Testis (tissue), 5 donors: ENCODE measurements around the gene ATAD3B. TPM values are rescaled to one million over a fixed set of nuclear protein-coding genes. Genes with fewer than 3 reads are reported as not detected.

Experiments used
- DNase-seq: peaks from one replicate; pipeline ENCODE4 v3.0.0-alpha.2; 2019
- H3K27ac ChIP-seq, 2 donors: fragments of 200-600 bp; sonication (generic); one replicate each; pipeline ENCODE4 v1.5.1; 2019
- H3K27me3 ChIP-seq: fragments of 200-600 bp; sonication (generic); one replicate; pipeline ENCODE4 v1.5.1; 2019
- H3K36me3 ChIP-seq: fragments of 200-600 bp; sonication (generic); one replicate; pipeline ENCODE4 v1.5.1; 2017; ENCODE audit warnings: low read depth; ENCODE audit errors: missing control alignments
- H3K4me1 ChIP-seq: fragments of 200-600 bp; sonication (generic); one replicate; pipeline ENCODE4 v1.5.1; 2019
- H3K4me3 ChIP-seq, 2 donors: fragments of 200-600 bp; sonication (generic); one replicate each; pipeline ENCODE4 v1.5.1; 2017 to 2019
- H3K9me3 ChIP-seq: fragments of 200-600 bp; sonication (generic); one replicate; pipeline ENCODE4 v1.5.1; 2017
- CTCF ChIP-seq, 3 experiments: fragments of 450-650 bp in 2 of 3; fragments of 200-600 bp in 1 of 3; sonication (generic) in 1 of 3; IDR thresholded peaks; one replicate each; pipeline ENCODE4 v1.5.1; 2016 to 2019; ENCODE audit warnings: antibody characterized with exemption in 3 of 3, mild to moderate bottlenecking in 2 of 3, moderate library complexity in 1 of 3
- POLR2A ChIP-seq: fragments of 450-650 bp; IDR thresholded peaks from one replicate; pipeline ENCODE4 v1.6.1; 2017; ENCODE audit warnings: antibody characterized with exemption, mild to moderate bottlenecking, moderate library complexity
- WGBS, 2 donors: methylation state at CpG; one replicate each; pipeline ENCODE4 v1.1.5; 2018; 5-methylcytosine and 5-hydroxymethylcytosine counted together
- intact Hi-C: fragments of 100-400 bp; cut with DNase I; formaldehyde crosslinking; loops from one replicate; pipeline ENCODE4 v1.15.1; 2023; ENCODE audit warnings: low total_unique reads
- long read RNA-seq, 2 donors: transcript quantifications; one replicate each; lab custom pipeline, GENCODE V29; 2026
- polyA plus RNA-seq: library from polyadenylated mRNA; stranded (reverse); fragments of 350-450 nt; fragmentation: Illumina TruSeq; extraction: RNeasy Lipid Tissue Mini Kit (QIAGEN cat#74804); gene quantifications from one replicate; pipeline ENCODE4 v1.2.3, GENCODE V29; 2014; ENCODE audit warnings: low read depth, low replicate concordance; ENCODE audit not compliant: insufficient read depth
- total RNA-seq, 2 donors: library from RNA; depleted of rRNA; stranded (reverse); fragments of >200 nt; gene quantifications; one replicate each; pipeline ENCODE4 v1.2.3, GENCODE V29; 2016

Gene ATAD3B, protein sequence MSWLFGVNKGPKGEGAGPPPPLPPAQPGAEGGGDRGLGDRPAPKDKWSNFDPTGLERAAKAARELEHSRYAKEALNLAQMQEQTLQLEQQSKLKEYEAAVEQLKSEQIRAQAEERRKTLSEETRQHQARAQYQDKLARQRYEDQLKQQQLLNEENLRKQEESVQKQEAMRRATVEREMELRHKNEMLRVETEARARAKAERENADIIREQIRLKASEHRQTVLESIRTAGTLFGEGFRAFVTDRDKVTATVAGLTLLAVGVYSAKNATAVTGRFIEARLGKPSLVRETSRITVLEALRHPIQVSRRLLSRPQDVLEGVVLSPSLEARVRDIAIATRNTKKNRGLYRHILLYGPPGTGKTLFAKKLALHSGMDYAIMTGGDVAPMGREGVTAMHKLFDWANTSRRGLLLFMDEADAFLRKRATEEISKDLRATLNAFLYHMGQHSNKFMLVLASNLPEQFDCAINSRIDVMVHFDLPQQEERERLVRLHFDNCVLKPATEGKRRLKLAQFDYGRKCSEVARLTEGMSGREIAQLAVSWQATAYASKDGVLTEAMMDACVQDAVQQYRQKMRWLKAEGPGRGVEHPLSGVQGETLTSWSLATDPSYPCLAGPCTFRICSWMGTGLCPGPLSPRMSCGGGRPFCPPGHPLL
- total RNA-seq (10 to 100 TPM; 46.3 to 55.6 TPM), polyA plus RNA-seq (19.1 TPM)
- long read RNA-seq, donor 1, partial matches to known transcripts: 0 of 1 reads
- long read RNA-seq, donor 1, other reads (novel, unspliced or antisense): 0 of 1 reads
- long read RNA-seq, donor 2: 0 reads

DNA sequence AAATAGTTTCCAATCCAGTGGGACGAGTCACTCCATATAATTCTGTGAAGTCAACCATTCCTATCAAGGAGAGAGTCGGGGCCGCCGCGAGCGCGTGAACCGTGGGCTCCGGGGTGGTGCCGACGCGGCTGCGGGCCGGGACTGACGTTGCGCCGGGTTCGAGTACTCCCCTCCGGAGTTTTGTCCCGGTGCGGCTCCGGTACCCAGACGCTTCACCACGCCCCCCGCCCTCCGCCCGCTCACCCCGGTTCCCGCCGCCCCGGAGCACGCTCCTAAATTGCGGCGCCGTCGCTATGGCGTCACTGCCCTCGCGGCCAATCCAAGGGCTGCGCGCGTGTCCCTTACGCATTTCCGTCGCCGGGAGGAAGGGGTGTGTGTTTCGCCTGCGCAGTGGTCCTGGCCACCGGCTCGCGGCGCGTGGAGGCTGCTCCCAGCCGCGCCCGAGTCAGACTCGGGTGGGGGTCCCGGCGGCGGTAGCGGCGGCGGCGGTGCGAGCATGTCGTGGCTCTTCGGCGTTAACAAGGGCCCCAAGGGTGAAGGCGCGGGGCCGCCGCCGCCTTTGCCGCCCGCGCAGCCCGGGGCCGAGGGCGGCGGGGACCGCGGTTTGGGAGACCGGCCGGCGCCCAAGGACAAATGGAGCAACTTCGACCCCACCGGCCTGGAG, at the start of gene ATAD3B:
ATAD3B (plus strand) TSS at position 377 of the 664 bp plus-strand sequence; CDS start at position 497, 120 bp downstream.
- DNase-seq: peak; percentile 97
- WGBS, 2 donors: 0% methylated on average over 16 to 77 of the region's 87 CpGs
- Histone ChIP-seq H3K4me3 (peak within 1 kb of the TSS; percentile 79 to 86), H3K36me3 (no peaks in the 10 kb centered on the region), H3K27me3 (no peaks in the 10 kb centered on the region), H3K4me1 (peaks cover 12% of the 10 kb centered on the region), H3K27ac (peak within 1 kb of the TSS; percentile 82), H3K9me3 (no peaks in the 10 kb centered on the region)
- intact Hi-C loops: no loop called here
- TF ChIP-seq CTCF (IDR thresholded peaks at IDR 0.05) (peak in 1 of 3 experiments; percentile 18), POLR2A (no peak)

- no peaks in the 10 kb centered on the region for H3K36me3 ChIP-seq
- no peaks in the 10 kb centered on the region for H3K27me3 ChIP-seq
- H3K9me3 ChIP-seq: no peaks in the 10 kb centered on the region
- intact Hi-C loops: no loop called here
- H3K4me1 ChIP-seq: peaks cover 24% of the 10 kb centered on the region
- no peak overlapping the region for H3K4me3 ChIP-seq
- no peak for TF ChIP-seq CTCF (IDR thresholded peaks at IDR 0.05)
- no peak for TF ChIP-seq POLR2A
- no peak for DNase-seq
- 92 to 93% methylated on average over 5 to 7 of the region's 7 CpGs for WGBS, 2 donors
- peak overlapping the region in 1 of 2 donors; percentile 79 for H3K27ac ChIP-seq
These were observed 49.6 kb upstream of the ATAD3B start for GRCh38 chr1:1421907-1422464.

DNA sequence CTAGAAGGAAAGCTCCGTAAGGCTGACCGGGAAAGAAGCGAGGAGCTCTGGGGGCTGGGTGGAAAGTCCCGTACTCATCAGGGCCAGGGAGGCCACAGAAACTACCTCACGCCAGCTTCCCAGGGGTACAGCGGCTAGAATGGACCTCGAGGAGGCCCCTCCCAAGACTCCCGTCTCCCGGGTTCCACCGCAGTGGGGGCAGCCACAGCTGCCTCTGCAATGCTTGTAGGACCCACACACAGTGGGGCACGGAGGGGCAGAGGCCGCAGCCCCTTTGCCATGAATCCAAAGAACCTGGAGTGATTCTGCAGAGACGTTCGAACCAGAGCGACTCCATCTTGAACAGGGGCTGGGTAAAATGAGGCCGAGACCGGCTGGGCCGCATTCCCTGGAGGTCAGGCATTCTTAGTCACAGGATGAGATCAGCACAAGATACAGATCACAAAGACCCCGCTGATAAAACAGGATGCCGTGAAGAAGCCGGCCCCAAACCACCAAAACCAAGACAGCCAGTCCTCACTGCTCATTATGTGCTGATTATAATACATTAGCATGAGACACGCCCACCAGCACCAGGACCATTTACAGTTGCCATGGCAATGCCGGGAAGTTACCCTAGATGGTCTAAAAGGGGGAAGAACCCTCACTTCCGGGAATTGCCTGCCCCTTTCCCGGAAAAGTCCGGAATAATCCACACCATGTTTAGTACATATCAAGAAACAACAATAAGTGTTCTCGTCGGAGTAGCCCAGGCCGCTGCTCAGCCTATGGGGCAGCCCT, 48.9 kb upstream of the ATAD3B start:
- Histone ChIP-seq H3K36me3 (no peaks in the 10 kb centered on the region), H3K9me3 (no peaks in the 10 kb centered on the region), H3K4me3 (no peak overlapping the region), H3K27ac (no peak overlapping the region), H3K27me3 (no peaks in the 10 kb centered on the region), H3K4me1 (peaks cover 21% of the 10 kb centered on the region)
- no peak for DNase-seq
- intact Hi-C loops: no loop called here
- no peak for TF ChIP-seq CTCF (IDR thresholded peaks at IDR 0.05)
- TF ChIP-seq POLR2A: no peak
- WGBS, 2 donors: 77 to 79% methylated on average over 24 to 29 of the region's 29 CpGs

DNA sequence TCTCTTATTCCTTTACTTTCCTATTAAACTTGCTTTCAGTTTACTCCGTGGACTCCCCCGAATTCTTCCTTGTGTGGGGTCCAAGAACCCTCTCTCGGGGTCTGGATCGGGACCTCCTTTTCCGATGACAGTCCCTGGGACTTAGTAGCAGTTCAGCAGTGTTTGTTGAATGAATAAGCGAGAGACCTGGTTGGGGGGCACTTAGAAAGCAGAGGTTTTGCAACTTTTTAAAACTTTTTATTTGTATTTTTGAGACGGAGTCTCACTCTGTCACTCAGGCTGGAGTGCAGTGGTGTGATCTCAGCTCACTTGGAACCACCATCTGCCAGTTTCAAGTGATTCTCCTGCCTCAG, 48.3 kb upstream of the ATAD3B start:
- 93 to 94% methylated on average over 7 of the region's 7 CpGs for WGBS, 2 donors
- no peaks in the 10 kb centered on the region for H3K9me3 ChIP-seq
- no peak for TF ChIP-seq CTCF (IDR thresholded peaks at IDR 0.05)
- TF ChIP-seq POLR2A: no peak
- no peak overlapping the region for H3K27ac ChIP-seq
- peaks cover 20% of the 10 kb centered on the region for H3K4me1 ChIP-seq
- no peaks in the 10 kb centered on the region for H3K36me3 ChIP-seq
- no peak overlapping the region for H3K4me3 ChIP-seq
- H3K27me3 ChIP-seq: no peaks in the 10 kb centered on the region
- intact Hi-C loops: no loop called here
- DNase-seq: no peak
